Vagina (tissue), 2 donors: ENCODE data around the gene CENPO.

ENCODE experiments used
- CTCF ChIP-seq, 3 experiments: fragments of 450-650 bp in 2 of 3; fragments of 200-600 bp in 1 of 3; sonication (generic) in 1 of 3; IDR thresholded peaks; one replicate each; pipeline ENCODE4 v1.5.1; 2017 to 2019; ENCODE audit warnings: antibody characterized with exemption in 3 of 3, mild to moderate bottlenecking in 2 of 3, moderate library complexity in 2 of 3
- POLR2A ChIP-seq, 2 donors: fragments of 450-650 bp; IDR thresholded peaks; one replicate each; pipeline ENCODE4 v1.6.1; 2017; ENCODE audit warnings: antibody characterized with exemption in 2 of 2, mild to moderate bottlenecking in 2 of 2, moderate library complexity in 2 of 2
- POLR2AphosphoS5 ChIP-seq, 2 donors: sonication (generic); formaldehyde crosslinking; IDR thresholded peaks; one replicate each; pipeline ENCODE4 v1.9.0; 2017; ENCODE audit warnings: antibody characterized with exemption in 2 of 2, mild to moderate bottlenecking in 2 of 2, low read depth in 1 of 2; ENCODE audit not compliant: insufficient read depth in 1 of 2

GRCh38 chr2:24850944-24851343 lies 57.7 kb downstream of the CENPO start:
- no peak for TF ChIP-seq POLR2A (IDR thresholded peaks at IDR 0.05)
- TF ChIP-seq CTCF (IDR thresholded peaks at IDR 0.05) = no peak
- no peak for TF ChIP-seq POLR2AphosphoS5 (IDR thresholded peaks at IDR 0.05; ENCODE audit: insufficient read depth in 1 of 2, low read depth in 1 of 2)
